ENCODE results near the gene ZNF22. TPM values are rescaled to one million over a fixed set of nuclear protein-coding genes. Genes with fewer than 3 reads are reported as not detected.

ZNF22 gene
- total RNA-seq, 1 experiment from 2014 or later, result 29.9 TPM

DNA sequence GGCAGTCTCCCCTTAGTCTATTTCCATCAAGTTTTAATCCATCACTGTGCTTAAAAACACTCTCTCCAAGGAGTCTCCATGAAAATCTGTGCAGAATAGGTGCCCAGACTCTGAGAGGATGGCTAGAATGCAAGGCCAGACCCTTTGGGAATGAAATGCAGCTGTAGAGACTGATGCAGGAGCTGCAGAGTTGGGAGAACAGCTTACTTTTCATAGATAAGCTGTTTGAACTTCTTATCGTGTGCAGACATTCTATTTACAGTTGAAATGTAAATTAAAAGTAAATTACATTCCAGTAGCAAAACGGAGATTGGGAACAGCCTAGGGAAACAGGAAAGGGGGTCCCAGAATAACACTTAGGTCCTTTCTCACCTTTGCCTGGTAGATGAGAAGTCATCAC, 14.9 kb downstream of the ZNF22 start:
- TF ChIP-seq EZH2 (IDR thresholded peaks at IDR 0.05; ENCODE audit: low read depth), result no peak
- TF ChIP-seq, protein P1, sequence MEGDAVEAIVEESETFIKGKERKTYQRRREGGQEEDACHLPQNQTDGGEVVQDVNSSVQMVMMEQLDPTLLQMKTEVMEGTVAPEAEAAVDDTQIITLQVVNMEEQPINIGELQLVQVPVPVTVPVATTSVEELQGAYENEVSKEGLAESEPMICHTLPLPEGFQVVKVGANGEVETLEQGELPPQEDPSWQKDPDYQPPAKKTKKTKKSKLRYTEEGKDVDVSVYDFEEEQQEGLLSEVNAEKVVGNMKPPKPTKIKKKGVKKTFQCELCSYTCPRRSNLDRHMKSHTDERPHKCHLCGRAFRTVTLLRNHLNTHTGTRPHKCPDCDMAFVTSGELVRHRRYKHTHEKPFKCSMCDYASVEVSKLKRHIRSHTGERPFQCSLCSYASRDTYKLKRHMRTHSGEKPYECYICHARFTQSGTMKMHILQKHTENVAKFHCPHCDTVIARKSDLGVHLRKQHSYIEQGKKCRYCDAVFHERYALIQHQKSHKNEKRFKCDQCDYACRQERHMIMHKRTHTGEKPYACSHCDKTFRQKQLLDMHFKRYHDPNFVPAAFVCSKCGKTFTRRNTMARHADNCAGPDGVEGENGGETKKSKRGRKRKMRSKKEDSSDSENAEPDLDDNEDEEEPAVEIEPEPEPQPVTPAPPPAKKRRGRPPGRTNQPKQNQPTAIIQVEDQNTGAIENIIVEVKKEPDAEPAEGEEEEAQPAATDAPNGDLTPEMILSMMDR (conservative IDR thresholded peaks at IDR 0.05), result no peak
- peaks cover 24% of the 10 kb centered on the region; the same call in 1 of the 2 replicates for H3K27me3 ChIP-seq (ENCODE audit: insufficient read depth, low read depth)
- no peak for DNase-seq
- no peaks in the 10 kb centered on the region for H3K4me1 ChIP-seq (replicated peaks; ENCODE audit: insufficient read depth)
- H4K20me1 ChIP-seq (ENCODE audit: insufficient read depth), result no peaks in the 10 kb centered on the region
- H3K27ac ChIP-seq, result no peak overlapping the region
- H3K9me2 ChIP-seq (ENCODE audit: insufficient read depth), result no peaks in the 10 kb centered on the region
- CTCF ChIA-PET, result no interaction called here
- H3K4me2 ChIP-seq, result no peak overlapping the region
- no peak overlapping the region for H2AFZ ChIP-seq
- no TSS peak for BruUV-seq (replicated peaks)
- POLR2A ChIA-PET (ENCODE audit: unreplicated experiment), result no interaction called here
- no peaks in the 10 kb centered on the region for H3K9me3 ChIP-seq (ENCODE audit: insufficient read depth, low read depth)
- no peaks in the 10 kb centered on the region for H3F3A ChIP-seq (ENCODE audit: insufficient read depth, low read depth)
- no peaks in the 10 kb centered on the region for H3K36me3 ChIP-seq (ENCODE audit: low read depth)
- H3K4me3 ChIP-seq, result no peak overlapping the region
- intact Hi-C loops (cut with micrococcal nuclease; ENCODE audit: unreplicated experiment), result no loop called here
- no peaks in the 10 kb centered on the region for H3K79me2 ChIP-seq (ENCODE audit: low read depth)

DNA sequence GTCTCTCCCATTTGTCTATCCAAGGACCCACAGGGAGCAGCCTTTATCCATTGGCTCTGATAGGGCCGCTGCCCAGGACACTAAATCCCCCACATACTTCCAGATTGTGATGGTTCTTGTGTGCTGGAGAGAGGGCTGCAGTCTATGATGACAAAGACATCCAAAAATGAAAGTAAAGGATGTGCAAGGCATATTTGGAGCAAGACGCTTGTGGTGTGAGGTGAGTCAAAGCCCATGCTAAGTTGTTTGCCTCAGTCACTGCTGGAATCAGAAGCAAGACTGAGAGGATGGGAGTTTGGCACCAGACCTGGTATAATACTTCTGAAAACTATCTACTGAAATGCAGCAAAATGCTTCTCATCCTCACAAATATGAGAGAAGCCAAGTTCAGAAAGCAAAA, 22.7 kb downstream of the ZNF22 start:
- H3K27me3 ChIP-seq (ENCODE audit: insufficient read depth, low read depth), result 0 out of 2 replicates have a peak, but pooled peaks cover 6% of the 10 kb centered on the region
- intact Hi-C loops (cut with micrococcal nuclease; ENCODE audit: unreplicated experiment), result no loop called here
- no peak overlapping the region for H3K27ac ChIP-seq
- H2AFZ ChIP-seq, result no peak overlapping the region; the same call in 1 of the 2 replicates
- H3K36me3 ChIP-seq (ENCODE audit: low read depth), result no peaks in the 10 kb centered on the region
- no TSS peak for BruUV-seq (replicated peaks)
- no peak overlapping the region for H3K4me3 ChIP-seq
- H3K79me2 ChIP-seq (ENCODE audit: low read depth), result no peaks in the 10 kb centered on the region
- ChIA-PET CTCF (no interaction called here), POLR2A (ENCODE audit: unreplicated experiment) (no interaction called here)
- no peak for TF ChIP-seq EZH2 (IDR thresholded peaks at IDR 0.05; ENCODE audit: low read depth)
- TF ChIP-seq, protein P1 (conservative IDR thresholded peaks at IDR 0.05), result no peak
- no peaks in the 10 kb centered on the region for H3K9me3 ChIP-seq (ENCODE audit: insufficient read depth, low read depth)
- no peaks in the 10 kb centered on the region; the same call in 1 of the 2 replicates for H4K20me1 ChIP-seq (ENCODE audit: insufficient read depth)
- no peak for DNase-seq
- H3F3A ChIP-seq (ENCODE audit: insufficient read depth, low read depth), result no peaks in the 10 kb centered on the region; the same call in 1 of the 2 replicates
- H3K4me1 ChIP-seq (replicated peaks; ENCODE audit: insufficient read depth), result no peaks in the 10 kb centered on the region
- no peak overlapping the region for H3K4me2 ChIP-seq
- no peaks in the 10 kb centered on the region; the same call in 1 of the 2 replicates for H3K9me2 ChIP-seq (ENCODE audit: insufficient read depth)

DNA sequence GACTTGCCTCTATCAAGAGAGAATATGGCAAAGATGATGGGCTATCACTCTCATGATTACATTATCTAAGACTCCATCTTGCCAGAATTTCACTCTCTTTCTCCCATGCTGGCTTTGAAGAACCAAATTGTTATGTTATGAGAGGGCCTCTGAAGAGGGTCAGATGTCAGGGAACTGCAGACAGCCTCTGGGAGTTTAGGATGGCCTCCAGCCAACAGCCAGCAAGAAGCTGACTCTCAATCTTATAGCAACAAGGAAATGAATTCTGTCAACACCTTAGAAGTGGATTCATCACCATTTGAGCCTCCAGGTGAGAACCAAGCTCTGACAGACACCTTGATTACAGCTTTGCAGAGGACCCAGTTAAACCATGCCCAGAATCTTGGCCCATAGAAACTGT, 33.6 kb downstream of the ZNF22 start:
- H4K20me1 ChIP-seq (ENCODE audit: insufficient read depth), result no peaks in the 10 kb centered on the region
- no peak overlapping the region for H3K4me2 ChIP-seq
- no peak overlapping the region for H3K27ac ChIP-seq
- no peaks in the 10 kb centered on the region; the same call in 1 of the 2 replicates for H3K9me3 ChIP-seq (ENCODE audit: insufficient read depth, low read depth)
- ChIA-PET CTCF (no interaction called here), POLR2A (ENCODE audit: unreplicated experiment) (no interaction called here)
- no peak overlapping the region for H2AFZ ChIP-seq
- BruUV-seq (replicated peaks), result no TSS peak
- no peaks in the 10 kb centered on the region for H3K27me3 ChIP-seq (ENCODE audit: insufficient read depth, low read depth)
- H3K36me3 ChIP-seq (ENCODE audit: low read depth), result no peaks in the 10 kb centered on the region
- H3F3A ChIP-seq (ENCODE audit: insufficient read depth, low read depth), result no peaks in the 10 kb centered on the region
- H3K79me2 ChIP-seq (ENCODE audit: low read depth), result no peaks in the 10 kb centered on the region
- H3K9me2 ChIP-seq (ENCODE audit: insufficient read depth), result no peaks in the 10 kb centered on the region
- intact Hi-C loops (cut with micrococcal nuclease; ENCODE audit: unreplicated experiment), result no loop called here
- DNase-seq, result peak in 1 of 2 experiments; percentile 63
- no peak overlapping the region for H3K4me3 ChIP-seq
- TF ChIP-seq, protein P1 (conservative IDR thresholded peaks at IDR 0.05), result no peak
- no peak for TF ChIP-seq EZH2 (IDR thresholded peaks at IDR 0.05; ENCODE audit: low read depth)
- H3K4me1 ChIP-seq (replicated peaks; ENCODE audit: insufficient read depth), result no peaks in the 10 kb centered on the region

Data from PC-9 (cell line).